Stimulated activated CD4-positive, alpha-beta T cell treated with anti-CD3 and anti-CD28 coated beads, TNF-alpha, amount 100 ng/mL, for 1 hour (primary cell): ENCODE data around the gene MAPK4.
"Not testable (repeated sequence)": the region's sequence is repeated elsewhere in the genome, so short reads cannot be mapped to it uniquely, and the experiment has no call there.

Experiments
- DNase-seq, 3 donors: peaks; one replicate each; pipeline ENCODE4 v3.0.0-alpha.2; 2020; ENCODE audit warnings: low read depth in 3 of 3, low spot score in 1 of 3

The MAPK4 gene

GRCh38 chr18:50573679-50574078 is 13.8 kb downstream of the MAPK4 start:
- no peak for DNase-seq

GRCh38 chr18:50578030-50578429 is 18.1 kb downstream of the MAPK4 start:
- DNase-seq: no peak

- DNase-seq: no peak
These were observed 18.8 kb downstream of the MAPK4 start for GRCh38 chr18:50578651-50579050.

- DNase-seq: no peak
These were observed 19.3 kb downstream of the MAPK4 start for GRCh38 chr18:50579061-50579774.

GRCh38 chr18:50581517-50581916 is 21.6 kb downstream of the MAPK4 start:
- DNase-seq: no peak

GRCh38 chr18:50582500-50582899 is 22.6 kb downstream of the MAPK4 start:
- no peak for DNase-seq

- no peak for DNase-seq
These were observed 26.8 kb downstream of the MAPK4 start for GRCh38 chr18:50586710-50587109.

GRCh38 chr18:50590593-50590992 is 30.7 kb downstream of the MAPK4 start:
- DNase-seq: no peak

GRCh38 chr18:50594012-50594411 is 34.1 kb downstream of the MAPK4 start:
- DNase-seq: no peak

GRCh38 chr18:50594942-50595341 is 35.1 kb downstream of the MAPK4 start:
- DNase-seq: no peak

- no peak for DNase-seq
These were observed 42.6 kb downstream of the MAPK4 start for GRCh38 chr18:50602466-50602865.

GRCh38 chr18:50606609-50607008 is 46.7 kb downstream of the MAPK4 start:
- DNase-seq: no peak

GRCh38 chr18:50607378-50607926 is 47.6 kb downstream of the MAPK4 start:
- no peak for DNase-seq

GRCh38 chr18:50609171-50609570 is 49.3 kb downstream of the MAPK4 start:
- DNase-seq: not testable (repeated sequence)

- no peak for DNase-seq
These were observed 50.5 kb downstream of the MAPK4 start for GRCh38 chr18:50610349-50610748.

GRCh38 chr18:50611529-50611941 is 51.6 kb downstream of the MAPK4 start:
- DNase-seq: no peak

GRCh38 chr18:50614838-50615237 is 55.0 kb downstream of the MAPK4 start:
- no peak for DNase-seq

- no peak for DNase-seq
These were observed 56.7 kb downstream of the MAPK4 start for GRCh38 chr18:50616484-50617048.

GRCh38 chr18:50619861-50620275 is 60.0 kb downstream of the MAPK4 start:
- DNase-seq: no peak

- no peak for DNase-seq
These were observed 60.4 kb downstream of the MAPK4 start for GRCh38 chr18:50620319-50620718.

- no peak for DNase-seq
These were observed 61.5 kb downstream of the MAPK4 start for GRCh38 chr18:50621366-50621765.

GRCh38 chr18:50622320-50622719 is 62.4 kb downstream of the MAPK4 start:
- DNase-seq: no peak
